ENCODE measurements around the gene ADARB1. TPM values are rescaled to one million over a fixed set of nuclear protein-coding genes. Genes with fewer than 3 reads are reported as not detected.
A peak's percentile ranks its signal among the peaks of the same experiment; 100 is the strongest.

ADARB1 gene
- total and polyA plus RNA-seq, 9 of the 15 experiments (the other 6 are each of a cell fraction or from before 2014, with no cell fraction given): 6.7 to 16.0 (median 8.3) TPM

DNA sequence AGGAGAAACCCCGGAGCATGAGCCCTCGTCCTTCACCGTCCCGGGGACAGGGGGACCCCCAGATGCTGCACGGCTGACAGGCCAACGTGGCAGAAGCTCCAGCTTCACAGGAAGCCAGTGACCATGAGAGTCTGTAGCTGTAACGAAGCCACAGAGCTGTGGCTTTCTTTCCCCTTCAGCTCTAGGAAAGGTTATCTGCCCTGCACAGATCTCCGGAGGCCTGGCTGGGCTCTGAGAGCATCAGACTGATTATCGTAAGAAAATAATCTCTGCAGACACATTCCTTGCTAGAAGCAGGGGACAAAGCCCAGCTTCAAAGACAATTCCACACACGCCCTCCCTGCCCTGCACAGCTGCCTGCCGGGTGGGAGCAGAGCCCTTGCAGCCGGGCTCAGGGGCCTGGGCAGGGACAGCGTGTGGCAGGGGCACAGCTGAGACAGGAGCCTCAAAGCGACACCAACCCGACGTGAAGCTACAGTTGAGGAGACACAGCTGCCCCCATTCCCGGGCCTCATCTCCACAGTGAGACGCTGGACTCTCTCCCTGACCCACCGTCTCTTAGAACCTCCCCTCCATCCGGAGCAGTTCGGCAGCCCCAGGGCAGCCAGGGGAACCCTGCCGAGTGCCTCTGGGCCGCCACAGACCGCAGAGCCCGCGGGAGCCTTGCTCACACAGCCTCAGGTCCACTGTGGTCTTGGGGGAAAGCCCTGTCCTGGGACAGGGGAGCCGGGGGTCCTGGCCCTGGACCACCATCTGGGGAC, 182.7 kb downstream of the ADARB1 start (continued):
- TF ChIP-seq, protein P1, sequence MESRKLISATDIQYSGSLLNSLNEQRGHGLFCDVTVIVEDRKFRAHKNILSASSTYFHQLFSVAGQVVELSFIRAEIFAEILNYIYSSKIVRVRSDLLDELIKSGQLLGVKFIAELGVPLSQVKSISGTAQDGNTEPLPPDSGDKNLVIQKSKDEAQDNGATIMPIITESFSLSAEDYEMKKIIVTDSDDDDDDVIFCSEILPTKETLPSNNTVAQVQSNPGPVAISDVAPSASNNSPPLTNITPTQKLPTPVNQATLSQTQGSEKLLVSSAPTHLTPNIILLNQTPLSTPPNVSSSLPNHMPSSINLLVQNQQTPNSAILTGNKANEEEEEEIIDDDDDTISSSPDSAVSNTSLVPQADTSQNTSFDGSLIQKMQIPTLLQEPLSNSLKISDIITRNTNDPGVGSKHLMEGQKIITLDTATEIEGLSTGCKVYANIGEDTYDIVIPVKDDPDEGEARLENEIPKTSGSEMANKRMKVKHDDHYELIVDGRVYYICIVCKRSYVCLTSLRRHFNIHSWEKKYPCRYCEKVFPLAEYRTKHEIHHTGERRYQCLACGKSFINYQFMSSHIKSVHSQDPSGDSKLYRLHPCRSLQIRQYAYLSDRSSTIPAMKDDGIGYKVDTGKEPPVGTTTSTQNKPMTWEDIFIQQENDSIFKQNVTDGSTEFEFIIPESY (CRISPR knock-in tag; IDR thresholded peaks at IDR 0.05): no peak
- TF ChIP-seq ZC3H8 (IDR thresholded peaks at IDR 0.05): no peak
- TF ChIP-seq WHSC1 (IDR thresholded peaks at IDR 0.05; ENCODE audit: low read length): no peak
- TF ChIP-seq ZNF444 (CRISPR knock-in tag; IDR thresholded peaks at IDR 0.05): no peak
- no peak for TF ChIP-seq ZNF707 (CRISPR knock-in tag; conservative IDR thresholded peaks at IDR 0.05)
- no peak for TF ChIP-seq SIN3A (IDR thresholded peaks at IDR 0.05; ENCODE audit: borderline replicate concordance in 2 of 2, control insufficient read depth in 1 of 2, low read depth in 2 of 2, low read length in 2 of 2)
- TF ChIP-seq PCBP1 (IDR thresholded peaks at IDR 0.05; ENCODE audit: low read depth, low read length, poor library complexity, severe bottlenecking): no peak
- TF ChIP-seq ZNF830 (CRISPR knock-in tag; IDR thresholded peaks at IDR 0.05): no peak
- TF ChIP-seq PPARD (CRISPR knock-in tag; IDR thresholded peaks at IDR 0.05): no peak
- peak; percentile 57 for TF ChIP-seq NEUROD1 (IDR thresholded peaks at IDR 0.05; ENCODE audit: borderline replicate concordance, low read depth, low read length, partially characterized antibody)
- no peak for TF ChIP-seq SAFB (IDR thresholded peaks at IDR 0.05; ENCODE audit: borderline replicate concordance, low read depth, low read length)
- TF ChIP-seq, protein P2, sequence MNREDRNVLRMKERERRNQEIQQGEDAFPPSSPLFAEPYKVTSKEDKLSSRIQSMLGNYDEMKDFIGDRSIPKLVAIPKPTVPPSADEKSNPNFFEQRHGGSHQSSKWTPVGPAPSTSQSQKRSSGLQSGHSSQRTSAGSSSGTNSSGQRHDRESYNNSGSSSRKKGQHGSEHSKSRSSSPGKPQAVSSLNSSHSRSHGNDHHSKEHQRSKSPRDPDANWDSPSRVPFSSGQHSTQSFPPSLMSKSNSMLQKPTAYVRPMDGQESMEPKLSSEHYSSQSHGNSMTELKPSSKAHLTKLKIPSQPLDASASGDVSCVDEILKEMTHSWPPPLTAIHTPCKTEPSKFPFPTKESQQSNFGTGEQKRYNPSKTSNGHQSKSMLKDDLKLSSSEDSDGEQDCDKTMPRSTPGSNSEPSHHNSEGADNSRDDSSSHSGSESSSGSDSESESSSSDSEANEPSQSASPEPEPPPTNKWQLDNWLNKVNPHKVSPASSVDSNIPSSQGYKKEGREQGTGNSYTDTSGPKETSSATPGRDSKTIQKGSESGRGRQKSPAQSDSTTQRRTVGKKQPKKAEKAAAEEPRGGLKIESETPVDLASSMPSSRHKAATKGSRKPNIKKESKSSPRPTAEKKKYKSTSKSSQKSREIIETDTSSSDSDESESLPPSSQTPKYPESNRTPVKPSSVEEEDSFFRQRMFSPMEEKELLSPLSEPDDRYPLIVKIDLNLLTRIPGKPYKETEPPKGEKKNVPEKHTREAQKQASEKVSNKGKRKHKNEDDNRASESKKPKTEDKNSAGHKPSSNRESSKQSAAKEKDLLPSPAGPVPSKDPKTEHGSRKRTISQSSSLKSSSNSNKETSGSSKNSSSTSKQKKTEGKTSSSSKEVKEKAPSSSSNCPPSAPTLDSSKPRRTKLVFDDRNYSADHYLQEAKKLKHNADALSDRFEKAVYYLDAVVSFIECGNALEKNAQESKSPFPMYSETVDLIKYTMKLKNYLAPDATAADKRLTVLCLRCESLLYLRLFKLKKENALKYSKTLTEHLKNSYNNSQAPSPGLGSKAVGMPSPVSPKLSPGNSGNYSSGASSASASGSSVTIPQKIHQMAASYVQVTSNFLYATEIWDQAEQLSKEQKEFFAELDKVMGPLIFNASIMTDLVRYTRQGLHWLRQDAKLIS (CRISPR knock-in tag; IDR thresholded peaks at IDR 0.05): no peak
- TF ChIP-seq MBD2 (IDR thresholded peaks at IDR 0.05; ENCODE audit: borderline replicate concordance, low read depth): peak; percentile 39; the same call in 1 of the 2 replicates
- TF ChIP-seq HMG20A (CRISPR knock-in tag; conservative IDR thresholded peaks at IDR 0.05): no peak
- TF ChIP-seq SMARCC2 (IDR thresholded peaks at IDR 0.05; ENCODE audit: low read depth): peak; percentile 83
- no peak for TF ChIP-seq SNIP1 (IDR thresholded peaks at IDR 0.05; ENCODE audit: low read depth)
- peak; percentile 97 for TF ChIP-seq KLF16 (IDR thresholded peaks at IDR 0.05)
- no peak for TF ChIP-seq ZBTB17 (CRISPR knock-in tag; IDR thresholded peaks at IDR 0.05)
- no peak; the same call in 1 of the 2 replicates for TF ChIP-seq EP400 (IDR thresholded peaks at IDR 0.05)
- TF ChIP-seq TSC22D4 (tag; IDR thresholded peaks at IDR 0.05): no peak
- no peak for TF ChIP-seq CBX2 (IDR thresholded peaks at IDR 0.05; ENCODE audit: insufficient read depth, low read length, poor library complexity, severe bottlenecking)
- TF ChIP-seq XRCC5 (IDR thresholded peaks at IDR 0.05; ENCODE audit: low read depth, low read length): 0 out of 2 replicates have a peak, but pooled peaks have one; percentile 73
- TF ChIP-seq U2AF2 (optimal IDR thresholded peaks at IDR 0.05; ENCODE audit: low read depth, low read length): no peak
- TF ChIP-seq HNRNPL (IDR thresholded peaks at IDR 0.05; ENCODE audit: low read depth, low read length): no peak
- TF ChIP-seq ZNF124 (CRISPR knock-in tag; IDR thresholded peaks at IDR 0.05): no peak

All from K562 (cell line).